Stomach (tissue), 9 donors: Measurements from ENCODE around the gene SVOPL. TPM values are rescaled to one million over a fixed set of nuclear protein-coding genes. Genes with fewer than 3 reads are reported as not detected.

Source experiments
- DNase-seq, 2 donors: peaks; one replicate each; pipeline versions ENCODE4 v3.0.0 to v3.0.0-alpha.2; 2013 to 2019
- H3K27ac ChIP-seq, 5 donors: fragments of 200-600 bp in 4 of 5; sonication (generic) in 4 of 5; one replicate each; pipeline ENCODE4 v1.5.1; 2013 to 2019; ENCODE audit warnings: mild to moderate bottlenecking in 1 of 5, moderate library complexity in 1 of 5
- H3K27me3 ChIP-seq, 3 donors: fragments of 200-600 bp; sonication (generic); one replicate each; pipeline ENCODE4 v1.5.1; 2017 to 2019; ENCODE audit warnings: mixed run types in 1 of 3
- H3K36me3 ChIP-seq, 4 donors: fragments of 200-600 bp; sonication (generic); 1 replicate in 3 of 4; 2 replicates in 1 of 4; pipeline ENCODE4 v1.5.1; 2016 to 2019
- H3K4me1 ChIP-seq, 4 donors: fragments of 200-600 bp; sonication (generic); one replicate each; pipeline ENCODE4 v1.5.1; 2016 to 2019
- H3K4me3 ChIP-seq, 4 donors: fragments of 200-600 bp; sonication (generic) in 3 of 4; one replicate each; pipeline ENCODE4 v1.5.1; 2016 to 2019; ENCODE audit warnings: mild to moderate bottlenecking in 1 of 4
- H3K9me3 ChIP-seq, 4 donors: fragments of 200-600 bp; sonication (generic); one replicate each; pipeline ENCODE4 v1.5.1; 2016 to 2019
- EP300 ChIP-seq: sonication (generic); formaldehyde crosslinking; IDR thresholded peaks from one replicate; pipeline ENCODE4 v1.6.1; 2017; ENCODE audit warnings: antibody characterized with exemption
- POLR2A ChIP-seq, 4 donors: fragments of 450-650 bp; IDR thresholded peaks; one replicate each; pipeline ENCODE4 v1.6.1; 2016; ENCODE audit warnings: antibody characterized with exemption in 4 of 4, control low read depth in 2 of 4, mild to moderate bottlenecking in 1 of 4, moderate library complexity in 1 of 4
- POLR2AphosphoS5 ChIP-seq, 3 donors: sonication (generic); formaldehyde crosslinking; IDR thresholded peaks; one replicate each; pipeline ENCODE4 v1.6.1; 2016; ENCODE audit warnings: antibody characterized with exemption in 3 of 3
- WGBS, 5 donors: extraction: QIAGEN DNeasy Blood & Tissue Kit in 3 of 5; methylation state at CpG; one replicate each; pipeline versions ENCODE4 v1.1.5 to v1.1.7; 2013 to 2018; 5-methylcytosine and 5-hydroxymethylcytosine counted together
- intact Hi-C: fragments of 100-400 bp; cut with DNase I; formaldehyde crosslinking; loops from one replicate; pipeline ENCODE4 v1.15.1; 2023; ENCODE audit warnings: low total_unique reads
- polyA plus RNA-seq, 3 donors: library from polyadenylated mRNA; stranded (reverse); fragments of 200-250 nt; gene quantifications; one replicate each; pipeline ENCODE4 v1.2.3, GENCODE V29; 2013
- total RNA-seq, 5 donors: library from RNA; depleted of rRNA; stranded (reverse); fragments of >200 nt; gene quantifications; one replicate each; pipeline versions ENCODE4 v1.1.0 to v1.2.3, GENCODE V29; 2014 to 2016
- TF ChIP-seq, protein P1 (sequence below), 7 experiments: fragments of 450-650 bp in 4 of 7; fragments of 200-600 bp in 3 of 7; sonication (generic) in 3 of 7; IDR thresholded peaks; one replicate each; pipeline ENCODE4 v1.5.1; 2016 to 2019; ENCODE audit warnings: antibody characterized with exemption in 7 of 7, control low read depth in 2 of 7, mild to moderate bottlenecking in 1 of 7
- donor health status: healthy with polysubstance abuse.
- donor health status: Bipolar disorder and iron deficiency.
- donor health status: healthy.

Gene SVOPL
- total and polyA plus RNA-seq, 8 donors, result under 0.01 to 2.3 (median 0.13) TPM; not detected in 5

DNA sequence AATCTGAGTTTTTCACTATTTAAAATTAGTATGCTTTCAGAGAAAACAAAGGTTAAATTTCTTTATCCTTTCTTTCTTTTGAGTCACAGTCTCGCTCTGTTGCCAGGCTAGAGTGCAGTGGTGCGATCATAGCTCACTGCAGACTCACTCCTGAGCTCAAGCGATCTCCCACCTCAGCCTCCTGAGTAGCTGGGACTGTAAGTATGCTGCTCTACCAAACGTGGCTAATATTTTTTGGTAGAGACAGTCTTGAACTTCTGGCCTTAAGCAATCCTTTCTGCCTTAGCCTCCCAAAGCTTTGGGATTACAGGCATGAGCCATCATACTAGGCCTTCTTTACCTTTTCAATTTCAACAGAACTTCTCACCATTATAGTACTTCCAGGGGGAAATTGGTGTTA is 127.4 kb downstream of the SVOPL start:
- no peak overlapping the region for H3K4me3 ChIP-seq
- peaks cover 18 to 98% (median 87%) of the 10 kb centered on the region in 4 donors for H3K36me3 ChIP-seq
- no peaks in the 10 kb centered on the region for H3K4me1 ChIP-seq
- TF ChIP-seq POLR2A (IDR thresholded peaks at IDR 0.05) (no peak), EP300 (no peak), POLR2AphosphoS5 (IDR thresholded peaks at IDR 0.05) (no peak)
- TF ChIP-seq, protein P1, sequence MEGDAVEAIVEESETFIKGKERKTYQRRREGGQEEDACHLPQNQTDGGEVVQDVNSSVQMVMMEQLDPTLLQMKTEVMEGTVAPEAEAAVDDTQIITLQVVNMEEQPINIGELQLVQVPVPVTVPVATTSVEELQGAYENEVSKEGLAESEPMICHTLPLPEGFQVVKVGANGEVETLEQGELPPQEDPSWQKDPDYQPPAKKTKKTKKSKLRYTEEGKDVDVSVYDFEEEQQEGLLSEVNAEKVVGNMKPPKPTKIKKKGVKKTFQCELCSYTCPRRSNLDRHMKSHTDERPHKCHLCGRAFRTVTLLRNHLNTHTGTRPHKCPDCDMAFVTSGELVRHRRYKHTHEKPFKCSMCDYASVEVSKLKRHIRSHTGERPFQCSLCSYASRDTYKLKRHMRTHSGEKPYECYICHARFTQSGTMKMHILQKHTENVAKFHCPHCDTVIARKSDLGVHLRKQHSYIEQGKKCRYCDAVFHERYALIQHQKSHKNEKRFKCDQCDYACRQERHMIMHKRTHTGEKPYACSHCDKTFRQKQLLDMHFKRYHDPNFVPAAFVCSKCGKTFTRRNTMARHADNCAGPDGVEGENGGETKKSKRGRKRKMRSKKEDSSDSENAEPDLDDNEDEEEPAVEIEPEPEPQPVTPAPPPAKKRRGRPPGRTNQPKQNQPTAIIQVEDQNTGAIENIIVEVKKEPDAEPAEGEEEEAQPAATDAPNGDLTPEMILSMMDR (IDR thresholded peaks at IDR 0.05), result no peak
- WGBS, 5 donors, result 64 to 92% (median 82%) methylated on average over 4 of the region's 4 CpGs
- intact Hi-C loops, result no loop called here
- no peaks in the 10 kb centered on the region for H3K9me3 ChIP-seq
- DNase-seq, result no peak
- no peaks in the 10 kb centered on the region for H3K27me3 ChIP-seq
- H3K27ac ChIP-seq, result no peak overlapping the region

DNA sequence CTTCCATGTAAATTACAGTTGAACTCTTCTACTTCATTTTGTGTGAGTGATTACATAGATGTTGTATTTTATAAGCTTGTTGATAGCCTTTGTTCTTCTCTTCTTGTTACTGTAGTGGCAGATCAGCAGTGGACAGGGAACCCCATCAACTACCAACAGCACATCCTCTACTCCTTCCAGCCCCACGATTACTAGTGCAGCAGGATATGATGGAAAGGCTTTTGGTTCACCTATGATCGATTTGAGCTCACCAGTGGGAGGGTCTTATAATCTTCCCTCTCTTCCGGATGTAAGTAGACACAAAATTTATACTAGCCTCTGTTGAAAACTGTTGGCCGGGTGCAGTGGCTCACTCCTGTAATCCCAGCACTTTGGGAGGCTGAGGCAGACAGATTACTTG is 130.4 kb downstream of the SVOPL start:
- no peaks in the 10 kb centered on the region for H3K27me3 ChIP-seq
- H3K27ac ChIP-seq, result no peak overlapping the region
- H3K36me3 ChIP-seq, result peaks cover 21 to 99% (median 89%) of the 10 kb centered on the region in 4 donors
- no peak for DNase-seq
- WGBS, 5 donors, result 97 to 99% (median 97%) methylated on average over 4 of the region's 4 CpGs
- H3K4me3 ChIP-seq, result no peak overlapping the region
- H3K9me3 ChIP-seq, result peaks cover 6 to 15% (median 8%) of the 10 kb centered on the region in 4 donors
- TF ChIP-seq, protein P1 (IDR thresholded peaks at IDR 0.05), result no peak
- TF ChIP-seq POLR2A (IDR thresholded peaks at IDR 0.05) (no peak), EP300 (no peak), POLR2AphosphoS5 (IDR thresholded peaks at IDR 0.05) (no peak)
- intact Hi-C loops, result no loop called here
- H3K4me1 ChIP-seq, result no peaks in the 10 kb centered on the region

DNA sequence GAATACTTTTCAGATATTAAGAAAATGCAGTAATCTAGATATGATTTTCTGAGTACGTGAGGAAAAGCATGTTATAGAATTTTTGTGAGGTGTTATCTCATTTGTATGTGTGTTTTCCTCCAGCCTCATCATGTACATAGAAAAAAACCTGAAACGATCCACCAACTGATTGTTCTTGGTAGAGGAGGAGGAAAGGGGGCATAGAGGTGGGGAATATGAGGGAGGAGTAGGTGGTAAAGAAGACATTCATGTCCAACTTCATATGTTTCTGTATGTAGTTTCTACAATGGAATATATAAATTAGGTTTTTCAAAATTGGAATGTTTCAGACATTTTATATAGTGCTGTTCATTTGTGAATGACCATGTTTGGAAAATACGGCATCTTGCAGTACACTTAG is 131.7 kb downstream of the SVOPL start:
- Histone ChIP-seq H3K9me3 (peaks cover 19 to 28% (median 21%) of the 10 kb centered on the region in 4 donors), H3K36me3 (peaks cover 34 to 100% (median 99%) of the 10 kb centered on the region in 4 donors), H3K27ac (no peak overlapping the region), H3K4me1 (no peaks in the 10 kb centered on the region), H3K27me3 (no peaks in the 10 kb centered on the region), H3K4me3 (no peak overlapping the region)
- no peak for TF ChIP-seq EP300
- no peak for TF ChIP-seq POLR2AphosphoS5 (IDR thresholded peaks at IDR 0.05)
- no peak for TF ChIP-seq POLR2A (IDR thresholded peaks at IDR 0.05)
- TF ChIP-seq, protein P1 (IDR thresholded peaks at IDR 0.05), result no peak
- WGBS, 5 donors, result 94 to 99% (median 96%) methylated on average over 3 of the region's 3 CpGs
- intact Hi-C loops, result no loop called here
- DNase-seq, result no peak

DNA sequence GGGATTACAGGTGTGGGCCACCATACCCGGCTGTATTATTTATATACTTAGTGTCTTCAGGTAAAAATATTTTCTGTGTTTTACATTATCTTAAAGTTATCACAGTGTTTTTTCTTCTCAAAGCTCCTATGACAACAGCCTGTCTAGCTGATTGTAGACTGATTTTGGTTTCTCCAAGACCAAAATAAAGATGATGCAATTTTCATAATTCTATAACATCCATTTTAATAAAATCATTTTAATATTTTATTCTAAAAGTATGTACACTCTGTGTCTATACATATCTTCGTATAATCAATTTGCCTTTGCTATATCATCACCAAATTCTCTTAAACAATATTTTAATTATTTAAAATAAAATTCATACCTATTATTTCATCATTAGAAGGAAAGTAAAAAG is 132.5 kb downstream of the SVOPL start:
- Histone ChIP-seq H3K27ac (no peak overlapping the region), H3K4me1 (no peaks in the 10 kb centered on the region), H3K36me3 (peaks cover 36 to 100% (median 100%) of the 10 kb centered on the region in 4 donors)

More for the DNA sequence above, 132.5 kb downstream of the SVOPL start:
- intact Hi-C loops, result no loop called here
- Histone ChIP-seq H3K4me3 (no peak overlapping the region), H3K9me3 (peaks cover 22 to 35% (median 28%) of the 10 kb centered on the region in 4 donors), H3K27me3 (no peaks in the 10 kb centered on the region)
- WGBS, 5 donors, result 90 to 99% (median 96%) methylated on average over 2 of the region's 2 CpGs
- no peak for DNase-seq
- TF ChIP-seq EP300 (no peak), POLR2A (IDR thresholded peaks at IDR 0.05) (no peak), POLR2AphosphoS5 (IDR thresholded peaks at IDR 0.05) (no peak)
- TF ChIP-seq, protein P1 (IDR thresholded peaks at IDR 0.05), result no peak
